Liver (tissue), 9 donors: ENCODE results near the gene LCN6. TPM values are rescaled to one million over a fixed set of nuclear protein-coding genes. Genes with fewer than 3 reads are reported as not detected.

Experiments
- DNase-seq: peaks from one replicate; pipeline ENCODE4 v3.0.0-alpha.2; 2017; ENCODE audit warnings: low spot score
- H3K27ac ChIP-seq, 2 donors: one replicate each; pipeline ENCODE4 v1.7.0; 2013; ENCODE audit warnings: inconsistent platforms in 2 of 2, low read length in 2 of 2, control low read depth in 1 of 2, low read depth in 1 of 2, mild to moderate bottlenecking in 1 of 2
- H3K27me3 ChIP-seq, 4 donors: one replicate each; pipeline versions ENCODE4 v1.6.1 to v1.7.0; 2013; ENCODE audit warnings: low read length in 3 of 4, inconsistent platforms in 1 of 4, mild to moderate bottlenecking in 1 of 4, moderate library complexity in 1 of 4; ENCODE audit not compliant: control insufficient read depth in 4 of 4, insufficient read depth in 4 of 4
- H3K36me3 ChIP-seq, 4 donors: one replicate each; pipeline versions ENCODE4 v1.6.1 to v1.7.0; 2013; ENCODE audit warnings: low read length in 3 of 4, mild to moderate bottlenecking in 3 of 4, low read depth in 1 of 4, moderate library complexity in 1 of 4; ENCODE audit not compliant: control insufficient read depth in 4 of 4, insufficient read depth in 3 of 4
- H3K4me1 ChIP-seq, 4 donors: one replicate each; pipeline versions ENCODE4 v1.6.1 to v1.7.0; 2013; ENCODE audit warnings: low read length in 3 of 4, mild to moderate bottlenecking in 3 of 4, moderate library complexity in 1 of 4; ENCODE audit not compliant: control insufficient read depth in 4 of 4, insufficient read depth in 4 of 4
- H3K4me3 ChIP-seq, 3 donors: one replicate each; pipeline versions ENCODE4 v1.6.1 to v1.7.0; 2013; ENCODE audit warnings: low read length in 3 of 3, control low read depth in 1 of 3, low read depth in 1 of 3, mild to moderate bottlenecking in 1 of 3
- H3K9ac ChIP-seq, 2 donors: one replicate each; pipeline ENCODE4 v1.7.0; 2013; ENCODE audit warnings: low read length in 2 of 2, mild to moderate bottlenecking in 2 of 2, moderate library complexity in 2 of 2, control low read depth in 1 of 2, low read depth in 1 of 2
- H3K9me3 ChIP-seq, 4 donors: one replicate each; pipeline versions ENCODE4 v1.6.1 to v1.7.0; 2013; ENCODE audit warnings: low read length in 3 of 4; ENCODE audit not compliant: control insufficient read depth in 4 of 4
- EGR1 ChIP-seq, 2 donors: IDR thresholded peaks; 2 replicates each; pipeline ENCODE4 v1.6.1; 2016 to 2018; ENCODE audit warnings: antibody characterized with exemption in 2 of 2, low read depth in 2 of 2
- FOXA1 ChIP-seq: IDR thresholded peaks from 2 replicates; pipeline ENCODE4 v1.6.1; 2016; ENCODE audit warnings: antibody characterized with exemption
- FOXA2 ChIP-seq: IDR thresholded peaks from 2 replicates; pipeline ENCODE4 v1.6.1; 2016; ENCODE audit warnings: antibody characterized with exemption
- GABPA ChIP-seq, 2 donors: IDR thresholded peaks in 1 of 2; conservative IDR thresholded peaks in 1 of 2; 2 replicates each; pipeline ENCODE4 v1.6.1; 2016; ENCODE audit warnings: antibody characterized with exemption in 2 of 2, mild to moderate bottlenecking in 1 of 2, moderate library complexity in 1 of 2
- HNF4A ChIP-seq, 2 donors: conservative IDR thresholded peaks; 2 replicates each; pipeline ENCODE4 v1.6.1; 2016; ENCODE audit warnings: antibody characterized with exemption in 2 of 2, mild to moderate bottlenecking in 2 of 2
- HNF4G ChIP-seq: IDR thresholded peaks from 2 replicates; pipeline ENCODE4 v1.6.1; 2016; ENCODE audit warnings: antibody characterized with exemption
- NR2F2 ChIP-seq: IDR thresholded peaks from 2 replicates; pipeline ENCODE4 v1.6.1; 2016; ENCODE audit warnings: antibody characterized with exemption
- RAD21 ChIP-seq, 2 donors: IDR thresholded peaks; 2 replicates each; pipeline ENCODE4 v1.6.1; 2016; ENCODE audit warnings: antibody characterized with exemption in 2 of 2, mild to moderate bottlenecking in 2 of 2
- TAF1 ChIP-seq: conservative IDR thresholded peaks from 2 replicates; pipeline ENCODE4 v1.6.1; 2016; ENCODE audit warnings: antibody characterized with exemption, mild to moderate bottlenecking
- YY1 ChIP-seq: IDR thresholded peaks from 2 replicates; pipeline ENCODE4 v1.6.1; 2016; ENCODE audit warnings: antibody characterized with exemption, mild to moderate bottlenecking
- WGBS: extraction: QIAGEN DNeasy Blood & Tissue Kit; methylation state at CpG from one replicate; pipeline ENCODE4 v1.1.7; 2013; 5-methylcytosine and 5-hydroxymethylcytosine counted together
- polyA plus RNA-seq, 2 donors: library from polyadenylated mRNA; stranded (reverse) in 1 of 2; unstranded in 1 of 2; fragments of 200-250 nt in 1 of 2; fragments of >200 nt in 1 of 2; fragmentation: Nextera tagmentation in 1 of 2; extraction: Ambion mirVana in 1 of 2; gene quantifications; one replicate each; pipeline versions ENCODE4 v1.2.1 to v1.2.3, GENCODE V29; 2013 to 2015
- total RNA-seq, 2 donors: library from RNA; depleted of rRNA; stranded (reverse); fragments of >200 nt; gene quantifications; one replicate each; pipeline ENCODE4 v1.2.3, GENCODE V29; 2014
- TF ChIP-seq, protein P1 (sequence below): IDR thresholded peaks from 2 replicates; pipeline ENCODE4 v1.6.1; 2016; ENCODE audit warnings: antibody characterized with exemption, mild to moderate bottlenecking
- TF ChIP-seq, protein P2 (sequence below): fragments of 150-350 bp; IDR thresholded peaks from 2 replicates; pipeline ENCODE4 v1.5.1; 2017; ENCODE audit warnings: improper control_type of control experiment, low read depth, low read length; ENCODE audit not compliant: missing input control
- TF ChIP-seq, protein P3 (sequence below): IDR thresholded peaks from 2 replicates; pipeline ENCODE4 v1.6.1; 2016; ENCODE audit warnings: antibody characterized with exemption
- TF ChIP-seq, protein P4 (sequence below): IDR thresholded peaks from 2 replicates; pipeline ENCODE4 v1.6.1; 2016; ENCODE audit warnings: antibody characterized with exemption
- donor health status: healthy.
- donor health status: healthy.
- donor health status: healthy.
- donor health status: healthy.
- donor health status: healthy.

The LCN6 gene
- total and polyA plus RNA-seq, 4 donors, result 0.14 to 0.32 TPM; not detected in 2

DNA sequence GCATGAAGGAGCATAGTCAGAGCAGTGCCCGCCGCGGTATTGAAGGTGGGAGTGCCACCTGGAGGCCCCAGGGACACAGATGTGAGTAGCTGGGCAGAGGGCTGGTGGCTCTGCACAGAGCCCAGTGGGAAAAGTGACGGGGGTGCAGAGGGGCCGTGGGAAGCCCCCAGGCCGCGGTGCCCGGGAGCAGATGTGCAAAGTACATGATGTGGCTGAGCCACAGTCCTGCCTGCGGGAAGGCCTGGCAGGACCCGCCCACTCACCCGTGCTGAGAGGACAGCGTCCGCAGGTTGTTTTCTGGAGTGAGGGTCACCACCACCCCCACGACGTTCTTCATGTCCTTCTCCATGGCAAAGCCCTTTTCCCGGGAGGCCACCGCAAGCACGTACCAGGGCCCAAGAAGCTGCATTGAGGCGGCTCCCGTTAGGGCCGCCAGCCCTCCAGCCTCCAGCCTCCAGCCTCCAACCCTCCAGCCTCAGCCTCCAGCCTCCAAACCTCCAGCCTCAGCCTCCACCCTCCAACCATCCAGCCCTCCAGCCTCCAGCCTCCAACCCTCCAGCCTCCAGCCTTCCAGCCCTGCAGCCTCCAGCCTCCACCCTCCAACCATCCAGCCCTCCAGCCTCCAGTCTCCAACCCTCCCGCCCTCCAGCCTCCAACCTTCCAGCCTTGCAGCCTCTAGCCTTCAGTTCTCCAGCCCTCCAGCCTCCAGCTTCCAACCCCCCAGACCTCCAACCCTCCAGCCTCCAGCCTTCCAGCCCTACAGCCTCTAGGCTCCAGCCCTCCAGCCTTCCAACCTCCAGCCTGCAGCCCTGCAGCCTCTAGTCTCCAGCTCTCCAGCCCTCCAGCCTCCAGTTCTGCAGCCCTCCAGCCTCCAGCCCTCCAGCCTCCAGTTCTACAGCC is 914 bp downstream of the LCN6 start:
- WGBS, result 85% methylated on average over 22 of the region's 22 CpGs
- no peaks in the 10 kb centered on the region for H3K36me3 ChIP-seq
- no peak for DNase-seq
- H3K9me3 ChIP-seq, result peaks cover 0 to 10% (median 1%) of the 10 kb centered on the region in 4 donors
- H3K27ac ChIP-seq, result no peak overlapping the region
- H3K4me1 ChIP-seq, result no peaks in the 10 kb centered on the region
- TF ChIP-seq, protein P1, sequence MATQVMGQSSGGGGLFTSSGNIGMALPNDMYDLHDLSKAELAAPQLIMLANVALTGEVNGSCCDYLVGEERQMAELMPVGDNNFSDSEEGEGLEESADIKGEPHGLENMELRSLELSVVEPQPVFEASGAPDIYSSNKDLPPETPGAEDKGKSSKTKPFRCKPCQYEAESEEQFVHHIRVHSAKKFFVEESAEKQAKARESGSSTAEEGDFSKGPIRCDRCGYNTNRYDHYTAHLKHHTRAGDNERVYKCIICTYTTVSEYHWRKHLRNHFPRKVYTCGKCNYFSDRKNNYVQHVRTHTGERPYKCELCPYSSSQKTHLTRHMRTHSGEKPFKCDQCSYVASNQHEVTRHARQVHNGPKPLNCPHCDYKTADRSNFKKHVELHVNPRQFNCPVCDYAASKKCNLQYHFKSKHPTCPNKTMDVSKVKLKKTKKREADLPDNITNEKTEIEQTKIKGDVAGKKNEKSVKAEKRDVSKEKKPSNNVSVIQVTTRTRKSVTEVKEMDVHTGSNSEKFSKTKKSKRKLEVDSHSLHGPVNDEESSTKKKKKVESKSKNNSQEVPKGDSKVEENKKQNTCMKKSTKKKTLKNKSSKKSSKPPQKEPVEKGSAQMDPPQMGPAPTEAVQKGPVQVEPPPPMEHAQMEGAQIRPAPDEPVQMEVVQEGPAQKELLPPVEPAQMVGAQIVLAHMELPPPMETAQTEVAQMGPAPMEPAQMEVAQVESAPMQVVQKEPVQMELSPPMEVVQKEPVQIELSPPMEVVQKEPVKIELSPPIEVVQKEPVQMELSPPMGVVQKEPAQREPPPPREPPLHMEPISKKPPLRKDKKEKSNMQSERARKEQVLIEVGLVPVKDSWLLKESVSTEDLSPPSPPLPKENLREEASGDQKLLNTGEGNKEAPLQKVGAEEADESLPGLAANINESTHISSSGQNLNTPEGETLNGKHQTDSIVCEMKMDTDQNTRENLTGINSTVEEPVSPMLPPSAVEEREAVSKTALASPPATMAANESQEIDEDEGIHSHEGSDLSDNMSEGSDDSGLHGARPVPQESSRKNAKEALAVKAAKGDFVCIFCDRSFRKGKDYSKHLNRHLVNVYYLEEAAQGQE, result no peak
- TF ChIP-seq, protein P2, sequence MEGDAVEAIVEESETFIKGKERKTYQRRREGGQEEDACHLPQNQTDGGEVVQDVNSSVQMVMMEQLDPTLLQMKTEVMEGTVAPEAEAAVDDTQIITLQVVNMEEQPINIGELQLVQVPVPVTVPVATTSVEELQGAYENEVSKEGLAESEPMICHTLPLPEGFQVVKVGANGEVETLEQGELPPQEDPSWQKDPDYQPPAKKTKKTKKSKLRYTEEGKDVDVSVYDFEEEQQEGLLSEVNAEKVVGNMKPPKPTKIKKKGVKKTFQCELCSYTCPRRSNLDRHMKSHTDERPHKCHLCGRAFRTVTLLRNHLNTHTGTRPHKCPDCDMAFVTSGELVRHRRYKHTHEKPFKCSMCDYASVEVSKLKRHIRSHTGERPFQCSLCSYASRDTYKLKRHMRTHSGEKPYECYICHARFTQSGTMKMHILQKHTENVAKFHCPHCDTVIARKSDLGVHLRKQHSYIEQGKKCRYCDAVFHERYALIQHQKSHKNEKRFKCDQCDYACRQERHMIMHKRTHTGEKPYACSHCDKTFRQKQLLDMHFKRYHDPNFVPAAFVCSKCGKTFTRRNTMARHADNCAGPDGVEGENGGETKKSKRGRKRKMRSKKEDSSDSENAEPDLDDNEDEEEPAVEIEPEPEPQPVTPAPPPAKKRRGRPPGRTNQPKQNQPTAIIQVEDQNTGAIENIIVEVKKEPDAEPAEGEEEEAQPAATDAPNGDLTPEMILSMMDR, result no peak
- TF ChIP-seq TAF1 (no peak), NR2F2 (no peak), FOXA1 (no peak), YY1 (no peak), HNF4A (conservative IDR thresholded peaks at IDR 0.05) (no peak), GABPA (IDR thresholded peaks at IDR 0.05 in 1 of 2, conservative IDR thresholded peaks at IDR 0.05 in 1 of 2) (no peak), RAD21 (IDR thresholded peaks at IDR 0.05) (no peak), EGR1 (IDR thresholded peaks at IDR 0.05; ENCODE audit: low read depth in 2 of 2) (no peak), FOXA2 (no peak), HNF4G (no peak)
- TF ChIP-seq, protein P3, sequence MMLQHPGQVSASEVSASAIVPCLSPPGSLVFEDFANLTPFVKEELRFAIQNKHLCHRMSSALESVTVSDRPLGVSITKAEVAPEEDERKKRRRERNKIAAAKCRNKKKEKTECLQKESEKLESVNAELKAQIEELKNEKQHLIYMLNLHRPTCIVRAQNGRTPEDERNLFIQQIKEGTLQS, result no peak
- TF ChIP-seq, protein P4, sequence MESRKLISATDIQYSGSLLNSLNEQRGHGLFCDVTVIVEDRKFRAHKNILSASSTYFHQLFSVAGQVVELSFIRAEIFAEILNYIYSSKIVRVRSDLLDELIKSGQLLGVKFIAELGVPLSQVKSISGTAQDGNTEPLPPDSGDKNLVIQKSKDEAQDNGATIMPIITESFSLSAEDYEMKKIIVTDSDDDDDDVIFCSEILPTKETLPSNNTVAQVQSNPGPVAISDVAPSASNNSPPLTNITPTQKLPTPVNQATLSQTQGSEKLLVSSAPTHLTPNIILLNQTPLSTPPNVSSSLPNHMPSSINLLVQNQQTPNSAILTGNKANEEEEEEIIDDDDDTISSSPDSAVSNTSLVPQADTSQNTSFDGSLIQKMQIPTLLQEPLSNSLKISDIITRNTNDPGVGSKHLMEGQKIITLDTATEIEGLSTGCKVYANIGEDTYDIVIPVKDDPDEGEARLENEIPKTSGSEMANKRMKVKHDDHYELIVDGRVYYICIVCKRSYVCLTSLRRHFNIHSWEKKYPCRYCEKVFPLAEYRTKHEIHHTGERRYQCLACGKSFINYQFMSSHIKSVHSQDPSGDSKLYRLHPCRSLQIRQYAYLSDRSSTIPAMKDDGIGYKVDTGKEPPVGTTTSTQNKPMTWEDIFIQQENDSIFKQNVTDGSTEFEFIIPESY, result no peak
- no peak overlapping the region for H3K4me3 ChIP-seq
- no peaks in the 10 kb centered on the region for H3K27me3 ChIP-seq
- H3K9ac ChIP-seq, result no peak overlapping the region

DNA sequence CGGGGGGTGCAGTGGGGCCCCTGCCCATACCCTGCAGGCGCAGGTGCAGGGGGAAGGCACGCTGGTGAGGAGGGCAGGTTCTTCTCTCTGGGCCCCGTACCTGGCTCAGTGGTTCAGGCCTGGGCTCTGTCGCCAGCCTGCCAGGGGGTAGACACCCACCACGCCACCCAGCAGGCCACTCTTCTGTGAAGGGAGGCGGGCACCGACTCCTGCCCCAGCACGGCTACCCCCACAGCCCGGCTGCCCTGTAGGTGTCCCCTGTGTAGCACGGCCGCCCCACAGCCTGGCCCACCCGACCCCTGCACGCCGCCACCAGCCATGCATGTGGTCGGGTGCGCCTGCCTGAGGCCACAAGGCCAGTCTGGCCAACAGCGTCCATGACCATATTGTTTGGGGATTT is 1.7 kb downstream of the LCN6 start:
- Histone ChIP-seq H3K27ac (no peak overlapping the region), H3K27me3 (no peaks in the 10 kb centered on the region), H3K36me3 (no peaks in the 10 kb centered on the region), H3K4me3 (no peak overlapping the region), H3K4me1 (peaks cover 0 to 3% (median 0%) of the 10 kb centered on the region in 4 donors), H3K9ac (no peak overlapping the region), H3K9me3 (peaks cover 0 to 7% (median 0%) of the 10 kb centered on the region in 4 donors)
- DNase-seq, result no peak
- WGBS, result 96% methylated on average over 18 of the region's 18 CpGs
- TF ChIP-seq NR2F2 (no peak), FOXA2 (no peak), TAF1 (no peak)
- TF ChIP-seq, protein P2, result no peak
- TF ChIP-seq, protein P3, result no peak
- TF ChIP-seq, protein P4, result no peak
